K562 (cell line): ENCODE results near the gene ERGIC1. TPM values are rescaled to one million over a fixed set of nuclear protein-coding genes. Genes with fewer than 3 reads are reported as not detected.

Experiments
- CREM ChIP-seq: IDR thresholded peaks from 2 replicates; pipeline ENCODE4 v1.6.1; 2014; ENCODE audit warnings: antibody characterized with exemption, low read depth
- KDM2B ChIP-seq: fragments of 250-450 bp; sonication (Bioruptor Pico); IDR thresholded peaks from 2 replicates; pipeline ENCODE4 v1.8.0; 2021; ENCODE audit warnings: mild to moderate bottlenecking, moderate library complexity
- NR3C1 ChIP-seq: sonication (generic); formaldehyde crosslinking; IDR thresholded peaks from 2 replicates; pipeline ENCODE4 v1.8.1; 2022; ENCODE audit warnings: missing genetic modification reagents
- RAD51 ChIP-seq: fragments of 450-650 bp; IDR thresholded peaks from 2 replicates; pipeline ENCODE4 v1.7.1; 2016; ENCODE audit warnings: low read depth, mild to moderate bottlenecking, borderline replicate concordance
- RUNX1 ChIP-seq: sonication (generic); IDR thresholded peaks from 2 replicates; pipeline ENCODE4 v1.6.1; 2016; ENCODE audit warnings: antibody characterized with exemption, low read depth
- ZKSCAN8 ChIP-seq: fragments of 200-800 bp; sonication (Bioruptor generic); IDR thresholded peaks from 2 replicates; pipeline ENCODE4 v1.6.1; 2016; ENCODE audit warnings: missing genetic modification characterization, missing compliant biosample characterization
- polyA plus RNA-seq, 8 experiments: library from polyadenylated mRNA; depleted of rRNA in 4 of 8; stranded (reverse) in 5 of 8; unstranded in 3 of 8; fragments of >200 nt; fragmentation: Nextera tagmentation in 2 of 8; fragmentation: Illumina TruSeq in 1 of 8; extraction: Ambion mirVana in 2 of 8; extraction: Trizol in 1 of 8; gene quantifications; 2 replicates each; pipeline versions ENCODE4 v1.2.1 to v1.2.3, GENCODE V29; 2011 to 2014; ENCODE audit warnings: inconsistent platforms in 1 of 8, missing spikeins in 1 of 8
- total RNA-seq, 7 experiments: library from RNA; depleted of rRNA in 6 of 7; stranded (reverse); fragments of >200 nt in 6 of 7; fragmentation: Illumina TruSeq in 2 of 7; extraction: Trizol in 2 of 7; gene quantifications; 2 replicates each; pipeline versions ENCODE4 v1.2.1 to v1.2.3, GENCODE V29; 2011 to 2021; ENCODE audit warnings: low replicate concordance in 1 of 7
- TF ChIP-seq, protein P1 (sequence below): IDR thresholded peaks from 3 replicates; pipeline ENCODE4 v1.6.1; 2011; ENCODE audit warnings: borderline replicate concordance, mild to moderate bottlenecking; ENCODE audit not compliant: insufficient read length, insufficient read depth
- TF ChIP-seq, protein P2 (sequence below): fragments of 450-650 bp; IDR thresholded peaks from 2 replicates; pipeline ENCODE4 v1.6.1; 2016; ENCODE audit warnings: borderline replicate concordance
- TF ChIP-seq, protein P3 (sequence below), 3 experiments: fragments of 200-800 bp in 1 of 3; fragments of 250-450 bp in 1 of 3; fragments of 450-650 bp in 1 of 3; sonication (Bioruptor Pico) in 1 of 3; sonication (Bioruptor generic) in 1 of 3; formaldehyde crosslinking in 1 of 3; IDR thresholded peaks; 2 replicates each; pipeline versions ENCODE4 v1.6.1 to v1.8.0; 2016 to 2022; ENCODE audit warnings: mild to moderate bottlenecking in 2 of 3, missing genetic modification characterization in 2 of 3, missing compliant biosample characterization in 1 of 3, moderate library complexity in 1 of 3
- TF ChIP-seq, protein P4 (sequence below): sonication (generic); formaldehyde crosslinking; IDR thresholded peaks from 2 replicates; pipeline ENCODE4 v1.8.0; 2022; ENCODE audit warnings: missing genetic modification reagents, mild to moderate bottlenecking, moderate library complexity, borderline replicate concordance

The ERGIC1 gene
- total and polyA plus RNA-seq, 9 of the 15 experiments (the other 6 are each of a cell fraction or from before 2014, with no cell fraction given) = 5.5 to 68.4 (median 36.4) TPM

DNA sequence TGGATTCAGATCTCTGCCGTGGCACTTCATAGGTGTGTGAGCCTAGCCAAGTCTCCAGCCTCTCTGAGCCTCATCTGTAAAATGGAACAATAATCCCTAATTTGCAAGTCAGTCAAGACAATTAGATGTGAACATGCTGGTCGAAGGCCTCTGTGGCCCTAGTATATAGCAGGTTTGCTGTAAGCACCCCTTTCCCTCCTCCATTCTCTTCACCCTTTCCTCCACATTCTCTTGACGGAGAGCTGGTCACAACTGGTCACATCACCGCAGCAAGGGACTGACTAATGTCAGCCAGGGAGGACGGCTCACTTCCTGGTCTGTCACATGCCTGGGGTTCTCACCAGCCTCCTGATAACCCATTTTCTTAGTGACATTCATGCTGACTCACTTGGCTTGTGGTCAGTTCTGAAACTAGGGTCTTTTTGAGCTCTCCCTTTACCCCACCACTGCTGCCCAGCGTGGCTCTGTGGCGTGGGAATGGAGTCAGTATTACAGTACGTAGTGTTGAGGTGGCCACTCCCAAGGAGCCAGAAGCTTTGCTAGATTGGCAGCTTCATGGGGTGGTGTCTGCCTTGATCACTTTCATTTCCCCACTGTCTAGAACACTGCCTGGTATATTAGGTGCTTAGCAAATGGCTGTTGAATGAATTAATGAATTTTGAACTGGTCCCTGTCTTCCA lies 47.8 kb downstream of the ERGIC1 start (continued):
- TF ChIP-seq, protein P1, sequence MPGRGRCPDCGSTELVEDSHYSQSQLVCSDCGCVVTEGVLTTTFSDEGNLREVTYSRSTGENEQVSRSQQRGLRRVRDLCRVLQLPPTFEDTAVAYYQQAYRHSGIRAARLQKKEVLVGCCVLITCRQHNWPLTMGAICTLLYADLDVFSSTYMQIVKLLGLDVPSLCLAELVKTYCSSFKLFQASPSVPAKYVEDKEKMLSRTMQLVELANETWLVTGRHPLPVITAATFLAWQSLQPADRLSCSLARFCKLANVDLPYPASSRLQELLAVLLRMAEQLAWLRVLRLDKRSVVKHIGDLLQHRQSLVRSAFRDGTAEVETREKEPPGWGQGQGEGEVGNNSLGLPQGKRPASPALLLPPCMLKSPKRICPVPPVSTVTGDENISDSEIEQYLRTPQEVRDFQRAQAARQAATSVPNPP = no peak
- TF ChIP-seq RAD51 (peak; percentile 70), NR3C1 (CRISPR knock-in tag) (no peak), CREM (peak; percentile 47), RUNX1 (no peak), KDM2B (CRISPR knock-in tag) (no peak), ZKSCAN8 (CRISPR knock-in tag) (peak; percentile 54; the same call in 1 of the 2 replicates)
- TF ChIP-seq, protein P2, sequence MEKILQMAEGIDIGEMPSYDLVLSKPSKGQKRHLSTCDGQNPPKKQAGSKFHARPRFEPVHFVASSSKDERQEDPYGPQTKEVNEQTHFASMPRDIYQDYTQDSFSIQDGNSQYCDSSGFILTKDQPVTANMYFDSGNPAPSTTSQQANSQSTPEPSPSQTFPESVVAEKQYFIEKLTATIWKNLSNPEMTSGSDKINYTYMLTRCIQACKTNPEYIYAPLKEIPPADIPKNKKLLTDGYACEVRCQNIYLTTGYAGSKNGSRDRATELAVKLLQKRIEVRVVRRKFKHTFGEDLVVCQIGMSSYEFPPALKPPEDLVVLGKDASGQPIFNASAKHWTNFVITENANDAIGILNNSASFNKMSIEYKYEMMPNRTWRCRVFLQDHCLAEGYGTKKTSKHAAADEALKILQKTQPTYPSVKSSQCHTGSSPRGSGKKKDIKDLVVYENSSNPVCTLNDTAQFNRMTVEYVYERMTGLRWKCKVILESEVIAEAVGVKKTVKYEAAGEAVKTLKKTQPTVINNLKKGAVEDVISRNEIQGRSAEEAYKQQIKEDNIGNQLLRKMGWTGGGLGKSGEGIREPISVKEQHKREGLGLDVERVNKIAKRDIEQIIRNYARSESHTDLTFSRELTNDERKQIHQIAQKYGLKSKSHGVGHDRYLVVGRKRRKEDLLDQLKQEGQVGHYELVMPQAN = no peak
- TF ChIP-seq, protein P3, sequence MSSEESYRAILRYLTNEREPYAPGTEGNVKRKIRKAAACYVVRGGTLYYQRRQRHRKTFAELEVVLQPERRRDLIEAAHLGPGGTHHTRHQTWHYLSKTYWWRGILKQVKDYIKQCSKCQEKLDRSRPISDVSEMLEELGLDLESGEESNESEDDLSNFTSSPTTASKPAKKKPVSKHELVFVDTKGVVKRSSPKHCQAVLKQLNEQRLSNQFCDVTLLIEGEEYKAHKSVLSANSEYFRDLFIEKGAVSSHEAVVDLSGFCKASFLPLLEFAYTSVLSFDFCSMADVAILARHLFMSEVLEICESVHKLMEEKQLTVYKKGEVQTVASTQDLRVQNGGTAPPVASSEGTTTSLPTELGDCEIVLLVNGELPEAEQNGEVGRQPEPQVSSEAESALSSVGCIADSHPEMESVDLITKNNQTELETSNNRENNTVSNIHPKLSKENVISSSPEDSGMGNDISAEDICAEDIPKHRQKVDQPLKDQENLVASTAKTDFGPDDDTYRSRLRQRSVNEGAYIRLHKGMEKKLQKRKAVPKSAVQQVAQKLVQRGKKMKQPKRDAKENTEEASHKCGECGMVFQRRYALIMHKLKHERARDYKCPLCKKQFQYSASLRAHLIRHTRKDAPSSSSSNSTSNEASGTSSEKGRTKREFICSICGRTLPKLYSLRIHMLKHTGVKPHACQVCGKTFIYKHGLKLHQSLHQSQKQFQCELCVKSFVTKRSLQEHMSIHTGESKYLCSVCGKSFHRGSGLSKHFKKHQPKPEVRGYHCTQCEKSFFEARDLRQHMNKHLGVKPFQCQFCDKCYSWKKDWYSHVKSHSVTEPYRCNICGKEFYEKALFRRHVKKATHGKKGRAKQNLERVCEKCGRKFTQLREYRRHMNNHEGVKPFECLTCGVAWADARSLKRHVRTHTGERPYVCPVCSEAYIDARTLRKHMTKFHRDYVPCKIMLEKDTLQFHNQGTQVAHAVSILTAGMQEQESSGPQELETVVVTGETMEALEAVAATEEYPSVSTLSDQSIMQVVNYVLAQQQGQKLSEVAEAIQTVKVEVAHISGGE (CRISPR knock-in tag; IDR thresholded peaks at IDR 0.05) = 0 out of 6 replicates have a peak, but pooled peaks of 1 of the 3 experiments have one; percentile 25
- TF ChIP-seq, protein P4, sequence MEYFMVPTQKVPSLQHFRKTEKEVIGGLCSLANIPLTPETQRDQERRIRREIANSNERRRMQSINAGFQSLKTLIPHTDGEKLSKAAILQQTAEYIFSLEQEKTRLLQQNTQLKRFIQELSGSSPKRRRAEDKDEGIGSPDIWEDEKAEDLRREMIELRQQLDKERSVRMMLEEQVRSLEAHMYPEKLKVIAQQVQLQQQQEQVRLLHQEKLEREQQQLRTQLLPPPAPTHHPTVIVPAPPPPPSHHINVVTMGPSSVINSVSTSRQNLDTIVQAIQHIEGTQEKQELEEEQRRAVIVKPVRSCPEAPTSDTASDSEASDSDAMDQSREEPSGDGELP (CRISPR knock-in tag) = peak; percentile 37; the same call in 1 of the 2 replicates
